Stimulated activated CD4-positive, alpha-beta T cell treated with anti-CD3 and anti-CD28 coated beads, TNF-alpha, amount 100 ng/mL, for 4 hours (primary cell): ENCODE data around the gene BTBD19.
"Not testable (repeated sequence)": the region's sequence is repeated elsewhere in the genome, so short reads cannot be mapped to it uniquely, and the experiment has no call there.

Source experiments
- DNase-seq, 3 experiments: peaks; one replicate each; pipeline ENCODE4 v3.0.0-alpha.2; 2020; ENCODE audit warnings: low read depth in 3 of 3

Gene BTBD19

GRCh38 chr1:44808063-44808937, at the start of gene BTBD19:
Gene BTBD19 (plus strand): TSS chr1:44808523. CDS start chr1:44808821, 298 bp downstream.
- DNase-seq: peak; percentile 65 to 70 (median 67)

GRCh38 chr1:44759077-44759476, 49.2 kb upstream of the BTBD19 start:
- DNase-seq: no peak

GRCh38 chr1:44760876-44761275, 47.4 kb upstream of the BTBD19 start:
- no peak for DNase-seq

GRCh38 chr1:44766421-44766820, 41.9 kb upstream of the BTBD19 start:
- not testable (repeated sequence) for DNase-seq

GRCh38 chr1:44775078-44775929, 33.0 kb upstream of the BTBD19 start, which contains the start of gene RPS8:
Gene RPS8 (plus strand): TSS chr1:44775540. CDS start chr1:44775597, 57 bp downstream.
- DNase-seq: peak; percentile 71 to 84 (median 82)

GRCh38 chr1:44775930-44776729, 32.2 kb upstream of the BTBD19 start:
- DNase-seq: peak in 2 of 3 experiments; percentile 48 to 49

- DNase-seq: no peak
These were observed 31.6 kb upstream of the BTBD19 start for GRCh38 chr1:44776730-44777068.

- no peak for DNase-seq
These were observed 30.8 kb upstream of the BTBD19 start for GRCh38 chr1:44777547-44777946.

GRCh38 chr1:44777969-44778635, 30.2 kb upstream of the BTBD19 start:
- DNase-seq: no peak

- no peak for DNase-seq
These were observed 29.4 kb upstream of the BTBD19 start for GRCh38 chr1:44778705-44779576.

GRCh38 chr1:44780583-44781121, 27.7 kb upstream of the BTBD19 start:
- DNase-seq: no peak

- DNase-seq: no peak
These were observed 24.6 kb upstream of the BTBD19 start for GRCh38 chr1:44783697-44784093.

GRCh38 chr1:44784094-44785028, 24.0 kb upstream of the BTBD19 start:
- no peak for DNase-seq

- no peak for DNase-seq
These were observed 23.3 kb upstream of the BTBD19 start for GRCh38 chr1:44785029-44785380.

GRCh38 chr1:44785501-44786137, 22.7 kb upstream of the BTBD19 start:
- DNase-seq: no peak

- peak; percentile 68 to 73 (median 72) for DNase-seq
These were observed 22.0 kb upstream of the BTBD19 start for GRCh38 chr1:44786138-44786840.

- no peak for DNase-seq
These were observed 21.4 kb upstream of the BTBD19 start for GRCh38 chr1:44786841-44787426.
